IMR-90 (cell line): Measurements from ENCODE around the gene AFMID. TPM values are rescaled to one million over a fixed set of nuclear protein-coding genes. Genes with fewer than 3 reads are reported as not detected.

Source experiments
- ATAC-seq: fragments of 200-7000 bp; cut with Tn5 transposase; 2 replicates; pipeline ENCODE4 v1.9.1; 2020; ENCODE audit warnings: low read depth, mild to moderate bottlenecking, moderate library complexity
- BruUV-seq: library from RNA; stranded (reverse); fragments of 400-500 nt; replicated peaks from 2 replicates; lab custom pipeline; 2021; lab: Mats Ljungman, UMichigan
- CTCF ChIA-PET: fragments of 300-600 bp; formaldehyde crosslinking; extraction: SDS; loops from one replicate; lab custom pipeline; 2021; ENCODE audit warnings: antibody characterized with exemption; lab: Yijun Ruan, JAX
- POLR2A ChIA-PET: fragments of 300-600 bp; sonication (Branson Sonifier 250); formaldehyde crosslinking; loops from one replicate; lab custom pipeline; 2022; ENCODE audit warnings: antibody characterized with exemption; ENCODE audit not compliant: unreplicated experiment; lab: Charles Lee
- DNase-seq: peaks from one replicate; pipeline ENCODE4 v3.0.0; 2013
- H2AFZ ChIP-seq: replicated peaks from 2 replicates; pipeline ENCODE3; 2013; ENCODE audit warnings: low read length, mild to moderate bottlenecking; ENCODE audit not compliant: poor library complexity
- H2AK5ac ChIP-seq: 2 replicates; pipeline ENCODE4 v1.6.1; 2013; ENCODE audit warnings: low read depth, low read length, inconsistent platforms
- H2AK9ac ChIP-seq: replicated peaks from 2 replicates; pipeline ENCODE3; 2013; ENCODE audit warnings: mild to moderate bottlenecking, low read depth, low read length, moderate library complexity; ENCODE audit not compliant: poor library complexity
- H2BK120ac ChIP-seq: 2 replicates; pipeline ENCODE4 v1.6.1; 2013; ENCODE audit warnings: low read depth, low read length, inconsistent platforms
- H2BK15ac ChIP-seq: 3 replicates; pipeline ENCODE4 v1.6.1; 2013; ENCODE audit warnings: low read depth, low read length, inconsistent platforms
- H2BK20ac ChIP-seq: 2 replicates; pipeline ENCODE4 v1.6.1; 2013; ENCODE audit warnings: low read depth, mild to moderate bottlenecking, inconsistent platforms, low read length, moderate library complexity
- H2BK5ac ChIP-seq: 2 replicates; pipeline ENCODE4 v1.6.1; 2013; ENCODE audit warnings: mild to moderate bottlenecking, low read depth, low read length, inconsistent platforms; ENCODE audit not compliant: poor library complexity, severe bottlenecking
- H3K14ac ChIP-seq: replicated peaks from 2 replicates; pipeline ENCODE4 v1.6.1; 2013; ENCODE audit warnings: low read depth, low read length, inconsistent platforms
- H3K18ac ChIP-seq: 2 replicates; pipeline ENCODE4 v1.6.1; 2013; ENCODE audit warnings: low read depth, low read length, control low read depth
- H3K23ac ChIP-seq: 2 replicates; pipeline ENCODE4 v1.6.1; 2013; ENCODE audit warnings: low read depth, low read length, inconsistent platforms
- H3K27ac ChIP-seq: 2 replicates; pipeline ENCODE4 v1.5.1; 2013; ENCODE audit warnings: mild to moderate bottlenecking, control low read depth, low read length; ENCODE audit not compliant: insufficient read depth
- H3K27me3 ChIP-seq: 2 replicates; pipeline ENCODE4 v1.6.1; 2013; ENCODE audit warnings: low read length; ENCODE audit not compliant: control insufficient read depth, insufficient read depth
- H3K36me3 ChIP-seq: 2 replicates; pipeline ENCODE4 v1.6.1; 2013; ENCODE audit warnings: low read length, mixed read lengths; ENCODE audit not compliant: control insufficient read depth, insufficient read depth
- H3K4ac ChIP-seq: 2 replicates; pipeline ENCODE4 v1.6.1; 2013; ENCODE audit warnings: low read depth, low read length, inconsistent platforms
- H3K4me1 ChIP-seq: 2 replicates; pipeline ENCODE4 v1.6.1; 2013; ENCODE audit warnings: low read length, mixed read lengths; ENCODE audit not compliant: control insufficient read depth, insufficient read depth
- H3K4me2 ChIP-seq: 2 replicates; pipeline ENCODE4 v1.6.1; 2013; ENCODE audit warnings: low read depth, mild to moderate bottlenecking, control low read depth, low read length, moderate library complexity
- H3K4me3 ChIP-seq: 2 replicates; pipeline ENCODE4 v1.5.1; 2013; ENCODE audit warnings: low read depth, mild to moderate bottlenecking, control low read depth, low read length, moderate library complexity; ENCODE audit not compliant: insufficient read depth
- H3K56ac ChIP-seq: 2 replicates; pipeline ENCODE4 v1.6.1; 2013; ENCODE audit warnings: low read length, inconsistent platforms; ENCODE audit not compliant: insufficient read depth; ENCODE audit errors: extremely low read depth
- H3K79me1 ChIP-seq, 2 experiments: 2 replicates each; pipeline ENCODE4 v1.6.1; 2013; ENCODE audit warnings: low read length in 2 of 2, inconsistent platforms in 1 of 2, low read depth in 1 of 2
- H3K9ac ChIP-seq: 2 replicates; pipeline ENCODE4 v1.6.1; 2013; ENCODE audit warnings: low read depth, low read length, control low read depth
- H3K9me1 ChIP-seq: 2 replicates; pipeline ENCODE4 v1.6.1; 2013; ENCODE audit warnings: low read length, inconsistent platforms; ENCODE audit not compliant: insufficient read depth
- H3K9me3 ChIP-seq: 2 replicates; pipeline ENCODE4 v1.6.1; 2013; ENCODE audit warnings: low read length; ENCODE audit not compliant: control insufficient read depth, insufficient read depth
- H4K20me1 ChIP-seq: 2 replicates; pipeline ENCODE4 v1.6.1; 2013; ENCODE audit warnings: low read length, inconsistent platforms; ENCODE audit not compliant: insufficient read depth
- H4K5ac ChIP-seq: 2 replicates; pipeline ENCODE4 v1.6.1; 2013; ENCODE audit warnings: mild to moderate bottlenecking, low read depth, low read length, control low read depth
- H4K8ac ChIP-seq, 2 experiments: 2 replicates each; pipeline ENCODE4 v1.6.1; 2013; ENCODE audit warnings: low read depth in 2 of 2, low read length in 2 of 2, control low read depth in 1 of 2, inconsistent platforms in 1 of 2
- H4K91ac ChIP-seq: 2 replicates; pipeline ENCODE4 v1.6.1; 2013; ENCODE audit warnings: low read depth, low read length, inconsistent platforms; ENCODE audit not compliant: insufficient read depth
- BHLHE40 ChIP-seq: fragments of 150-350 bp; IDR thresholded peaks from 2 replicates; pipeline ENCODE4 v1.6.1; 2016; ENCODE audit warnings: mild to moderate bottlenecking, low read depth, low read length
- CEBPB ChIP-seq: IDR thresholded peaks from 2 replicates; pipeline ENCODE4 v1.6.1; 2012; ENCODE audit warnings: low read depth, low read length, improper control_type of control experiment
- MAZ ChIP-seq: IDR thresholded peaks from 2 replicates; pipeline ENCODE4 v1.6.1; 2012; ENCODE audit warnings: low read depth, mild to moderate bottlenecking, low read length, improper control_type of control experiment, moderate library complexity, borderline replicate concordance
- MXI1 ChIP-seq: IDR thresholded peaks from 2 replicates; pipeline ENCODE4 v1.6.1; 2012; ENCODE audit warnings: low read depth, mild to moderate bottlenecking, low read length, moderate library complexity, borderline replicate concordance
- NFE2L2 ChIP-seq: fragments of 150-350 bp; IDR thresholded peaks from 2 replicates; pipeline ENCODE4 v1.6.1; 2016; ENCODE audit warnings: low read depth, mild to moderate bottlenecking, low read length
- POLR2A ChIP-seq: IDR thresholded peaks from 2 replicates; pipeline ENCODE4 v1.6.1; 2012; ENCODE audit warnings: mild to moderate bottlenecking, low read depth, low read length
- RAD21 ChIP-seq: IDR thresholded peaks from 2 replicates; pipeline ENCODE4 v1.6.1; 2012; ENCODE audit warnings: low read length, improper control_type of control experiment
- RCOR1 ChIP-seq: IDR thresholded peaks from 2 replicates; pipeline ENCODE4 v1.6.1; 2012; ENCODE audit warnings: mild to moderate bottlenecking, low read length, improper control_type of control experiment; ENCODE audit not compliant: insufficient replicate concordance
- RFX5 ChIP-seq: IDR thresholded peaks from 2 replicates; pipeline ENCODE4 v1.8.0; 2012; ENCODE audit warnings: low read depth, mild to moderate bottlenecking, low read length, moderate library complexity
- WGBS, 2 experiments: methylation state at CpG; one replicate each; pipeline versions ENCODE4 v1.1.5 to v1.1.7; 2013; ENCODE audit warnings: missing lambda C conversion rate in 2 of 2; ENCODE audit not compliant: insufficient read length in 1 of 2; ENCODE audit errors: extremely low coverage in 2 of 2; 5-methylcytosine and 5-hydroxymethylcytosine counted together
- dilution Hi-C: fragments of 300-500 bp; cut with HindIII; formaldehyde crosslinking; loops from one replicate; pipeline ENCODE4 v1.14.3; 2018; ENCODE audit warnings: low sequenced_read_pairs; ENCODE audit not compliant: unreplicated experiment
- in situ Hi-C: fragments of 300-500 bp; cut with MboI; formaldehyde crosslinking; loops from 3 replicates; pipeline ENCODE4 v1.14.3; 2019; ENCODE audit warnings: low sequenced_read_pairs, inconsistent platforms, mixed read lengths
- intact Hi-C: fragments of 100-400 bp; cut with micrococcal nuclease; formaldehyde crosslinking; loops from 2 replicates; pipeline ENCODE4 v1.10.0; 2022
- polyA plus RNA-seq, 3 experiments: library from polyadenylated mRNA; depleted of rRNA; stranded (reverse); fragments of >200 nt; gene quantifications; 2 replicates each; pipeline ENCODE4 v1.2.3, GENCODE V29; 2012; ENCODE audit warnings: low replicate concordance in 1 of 3
- total RNA-seq: library from RNA; depleted of rRNA; stranded (reverse); fragments of >200 nt; gene quantifications from 2 replicates; pipeline ENCODE4 v1.2.3, GENCODE V29; 2012
- TF ChIP-seq, protein P1 (sequence below): conservative IDR thresholded peaks from 2 replicates; pipeline ENCODE4 v1.5.1; 2012; ENCODE audit warnings: mild to moderate bottlenecking, low read depth, low read length, improper control_type of control experiment
- TF ChIP-seq, protein P2 (sequence below): fragments of 150-350 bp; IDR thresholded peaks from 2 replicates; pipeline ENCODE4 v1.6.1; 2016; ENCODE audit warnings: low read depth, mild to moderate bottlenecking, low read length, moderate library complexity, borderline replicate concordance
- TF ChIP-seq, protein P3 (sequence below): fragments of 150-350 bp; IDR thresholded peaks from 2 replicates; pipeline ENCODE4 v1.6.1; 2017; ENCODE audit warnings: mild to moderate bottlenecking, antibody characterized with exemption, low read length, low read depth

AFMID gene
- total and polyA plus RNA-seq, 2 of the 4 experiments (the other 2 are of a cell fraction) = 41.0 to 65.1 TPM

DNA sequence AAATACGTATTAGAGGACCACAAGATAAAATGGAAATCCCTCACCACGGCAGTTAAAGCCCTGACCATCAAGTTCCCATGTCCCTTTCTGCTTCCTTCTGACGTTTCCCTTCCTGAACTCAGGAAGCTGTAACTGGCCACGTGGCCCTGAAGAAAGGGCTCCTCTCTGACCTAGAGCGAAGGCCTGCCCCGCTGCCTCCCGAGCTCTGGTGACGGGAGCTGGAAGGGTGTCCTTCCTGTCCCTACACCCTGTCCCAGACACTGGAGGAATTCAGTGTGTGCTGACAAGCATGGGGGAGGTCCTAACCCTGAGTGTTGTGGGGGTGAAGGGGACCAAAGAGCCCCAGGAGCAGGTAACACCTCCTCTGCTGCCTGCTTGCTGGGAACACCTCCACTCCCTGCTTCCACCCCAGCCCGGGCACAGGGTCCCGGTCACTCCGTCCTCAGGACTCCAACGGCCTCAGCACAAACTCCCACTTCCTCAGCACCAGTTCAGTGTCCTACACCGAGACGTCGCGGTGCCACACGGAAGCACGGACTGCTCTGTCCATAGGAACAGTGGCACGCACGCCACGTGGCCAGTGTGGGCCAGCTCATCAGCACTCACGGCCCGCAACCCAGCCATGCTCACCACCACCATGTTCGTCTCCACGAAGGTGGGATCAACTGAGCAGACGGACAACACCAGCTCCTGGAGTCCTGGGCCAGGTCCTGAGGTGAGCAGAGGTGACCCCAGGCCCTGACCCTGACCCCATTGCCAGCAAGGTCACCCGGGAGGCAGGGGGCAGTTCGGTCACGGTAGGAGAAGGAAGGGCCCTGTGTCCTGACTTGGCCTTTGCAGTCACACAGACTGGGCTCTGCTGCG, 61.1 kb downstream of the AFMID start:
- peaks cover 3% of the 10 kb centered on the region; the same call in 1 of the 2 replicates for H3K27me3 ChIP-seq
- no peak overlapping the region for H2AK9ac ChIP-seq
- no peak overlapping the region for H3K23ac ChIP-seq
- BruUV-seq = no TSS peak
- no peak overlapping the region for H2BK20ac ChIP-seq
- H3K4me2 ChIP-seq = no peak overlapping the region
- no peak overlapping the region for H3K4me3 ChIP-seq
- H3K14ac ChIP-seq = no peak overlapping the region
- H2BK15ac ChIP-seq = no peak overlapping the region
- H3K9ac ChIP-seq = no peak overlapping the region
- ATAC-seq = no peak
- H3K9me3 ChIP-seq = no peaks in the 10 kb centered on the region
- H3K4ac ChIP-seq = no peak overlapping the region
- H3K18ac ChIP-seq = no peak overlapping the region
- H3K56ac ChIP-seq = no peak overlapping the region
- H3K36me3 ChIP-seq = no peaks in the 10 kb centered on the region
- H4K91ac ChIP-seq = no peak overlapping the region
- no peak overlapping the region for H4K5ac ChIP-seq
- ChIA-PET CTCF (no interaction called here), POLR2A (no interaction called here)
- peaks cover 3% of the 10 kb centered on the region; the same call in 1 of the 2 replicates for H3K4me1 ChIP-seq
- H2BK120ac ChIP-seq = no peak overlapping the region
- intact Hi-C loops = no loop called here
- DNase-seq = no peak
- H3K9me1 ChIP-seq = no peaks in the 10 kb centered on the region
- H2BK5ac ChIP-seq = no peak overlapping the region
- in situ Hi-C loops = loop anchor here (10.0 kb wide), 1 partner anchor 133 kb away; no protein-coding TSS in a partner anchor
- no peaks in the 10 kb centered on the region for H4K20me1 ChIP-seq
- TF ChIP-seq BHLHE40 (no peak), NFE2L2 (no peak), RAD21 (no peak), RFX5 (no peak), POLR2A (no peak), RCOR1 (no peak), CEBPB (no peak), MAZ (no peak), MXI1 (no peak)
- TF ChIP-seq, protein P1, sequence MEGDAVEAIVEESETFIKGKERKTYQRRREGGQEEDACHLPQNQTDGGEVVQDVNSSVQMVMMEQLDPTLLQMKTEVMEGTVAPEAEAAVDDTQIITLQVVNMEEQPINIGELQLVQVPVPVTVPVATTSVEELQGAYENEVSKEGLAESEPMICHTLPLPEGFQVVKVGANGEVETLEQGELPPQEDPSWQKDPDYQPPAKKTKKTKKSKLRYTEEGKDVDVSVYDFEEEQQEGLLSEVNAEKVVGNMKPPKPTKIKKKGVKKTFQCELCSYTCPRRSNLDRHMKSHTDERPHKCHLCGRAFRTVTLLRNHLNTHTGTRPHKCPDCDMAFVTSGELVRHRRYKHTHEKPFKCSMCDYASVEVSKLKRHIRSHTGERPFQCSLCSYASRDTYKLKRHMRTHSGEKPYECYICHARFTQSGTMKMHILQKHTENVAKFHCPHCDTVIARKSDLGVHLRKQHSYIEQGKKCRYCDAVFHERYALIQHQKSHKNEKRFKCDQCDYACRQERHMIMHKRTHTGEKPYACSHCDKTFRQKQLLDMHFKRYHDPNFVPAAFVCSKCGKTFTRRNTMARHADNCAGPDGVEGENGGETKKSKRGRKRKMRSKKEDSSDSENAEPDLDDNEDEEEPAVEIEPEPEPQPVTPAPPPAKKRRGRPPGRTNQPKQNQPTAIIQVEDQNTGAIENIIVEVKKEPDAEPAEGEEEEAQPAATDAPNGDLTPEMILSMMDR = no peak
- TF ChIP-seq, protein P2, sequence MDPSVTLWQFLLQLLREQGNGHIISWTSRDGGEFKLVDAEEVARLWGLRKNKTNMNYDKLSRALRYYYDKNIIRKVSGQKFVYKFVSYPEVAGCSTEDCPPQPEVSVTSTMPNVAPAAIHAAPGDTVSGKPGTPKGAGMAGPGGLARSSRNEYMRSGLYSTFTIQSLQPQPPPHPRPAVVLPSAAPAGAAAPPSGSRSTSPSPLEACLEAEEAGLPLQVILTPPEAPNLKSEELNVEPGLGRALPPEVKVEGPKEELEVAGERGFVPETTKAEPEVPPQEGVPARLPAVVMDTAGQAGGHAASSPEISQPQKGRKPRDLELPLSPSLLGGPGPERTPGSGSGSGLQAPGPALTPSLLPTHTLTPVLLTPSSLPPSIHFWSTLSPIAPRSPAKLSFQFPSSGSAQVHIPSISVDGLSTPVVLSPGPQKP = no peak
- TF ChIP-seq, protein P3, sequence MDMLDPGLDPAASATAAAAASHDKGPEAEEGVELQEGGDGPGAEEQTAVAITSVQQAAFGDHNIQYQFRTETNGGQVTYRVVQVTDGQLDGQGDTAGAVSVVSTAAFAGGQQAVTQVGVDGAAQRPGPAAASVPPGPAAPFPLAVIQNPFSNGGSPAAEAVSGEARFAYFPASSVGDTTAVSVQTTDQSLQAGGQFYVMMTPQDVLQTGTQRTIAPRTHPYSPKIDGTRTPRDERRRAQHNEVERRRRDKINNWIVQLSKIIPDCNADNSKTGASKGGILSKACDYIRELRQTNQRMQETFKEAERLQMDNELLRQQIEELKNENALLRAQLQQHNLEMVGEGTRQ = no peak
- 91% methylated on average over 11 of the region's 30 CpGs; no CpG with 5 or more reads in 1 of the 2 experiments for WGBS, 2 experiments
- H3K27ac ChIP-seq = no peak overlapping the region
- peak overlapping the region; percentile 58 for H2AFZ ChIP-seq
- H2AK5ac ChIP-seq = no peak overlapping the region
- no peaks in the 10 kb centered on the region for H3K79me1 ChIP-seq
- dilution Hi-C loops = no loop called here
- H4K8ac ChIP-seq = no peak overlapping the region
